ENCODE results near the gene ARHGEF2. TPM values are rescaled to one million over a fixed set of nuclear protein-coding genes. Genes with fewer than 3 reads are reported as not detected.
A peak's percentile ranks its signal among the peaks of the same experiment; 100 is the strongest.

Gene ARHGEF2
- total RNA-seq, 1 experiment from 2014 or later, result 69.5 TPM

- peak; percentile 6 for ATAC-seq
These were observed 654 bp upstream of the ARHGEF2 start for GRCh38 chr1:155978973-155979429.

More at GRCh38 chr1:155978973-155979429, 654 bp upstream of the ARHGEF2 start:
- POLR2A ChIA-PET, result interaction anchor here (0.6 to 4.4 kb wide), 15 partner anchors 10 to 994 kb away, joined by 3 to 40 read pairs (median 4); partner anchors contain the start of genes MEX3A and RAB25
- DNase-seq (ENCODE audit: low spot score), result no peak
- Mint-ChIP-seq H3K27me3 (ENCODE audit: low read depth) (no peaks in the 10 kb centered on the region), H3K36me3 (no peaks in the 10 kb centered on the region), H3K4me1 (peaks cover 83% of the 10 kb centered on the region), H3K4me3 (peak overlapping the region; percentile 95), H3K27ac (peak overlapping the region; percentile 95), H3K9me3 (no peaks in the 10 kb centered on the region)
- no peak for TF ChIP-seq E2F4 (CRISPR knock-in tag; IDR thresholded peaks at IDR 0.05; ENCODE audit: borderline replicate concordance, low read depth)
- TF ChIP-seq ELF4 (CRISPR knock-in tag; IDR thresholded peaks at IDR 0.05; ENCODE audit: low read depth), result no peak
- 0 out of 2 replicates have a peak, but pooled peaks have one; percentile 42 for TF ChIP-seq PRDM15 (CRISPR knock-in tag; IDR thresholded peaks at IDR 0.05)
- no peak for TF ChIP-seq ZBTB21 (CRISPR knock-in tag; IDR thresholded peaks at IDR 0.05; ENCODE audit: borderline replicate concordance)
- no peak for TF ChIP-seq MLX (CRISPR knock-in tag; IDR thresholded peaks at IDR 0.05)
- TF ChIP-seq JUN (CRISPR knock-in tag; IDR thresholded peaks at IDR 0.05), result no peak
- no peak for TF ChIP-seq ZNF219 (CRISPR knock-in tag; IDR thresholded peaks at IDR 0.05; ENCODE audit: borderline replicate concordance)
- TF ChIP-seq CREM (CRISPR knock-in tag; IDR thresholded peaks at IDR 0.05), result no peak
- no peak for TF ChIP-seq SMAD3 (CRISPR knock-in tag; IDR thresholded peaks at IDR 0.05; ENCODE audit: borderline replicate concordance)
- no peak for TF ChIP-seq NFYB (CRISPR knock-in tag; conservative IDR thresholded peaks at IDR 0.05; ENCODE audit: low read depth)
- peak; percentile 93 for TF ChIP-seq ZNF121 (CRISPR knock-in tag; IDR thresholded peaks at IDR 0.05)
- TF ChIP-seq CDX4 (CRISPR knock-in tag; IDR thresholded peaks at IDR 0.05; ENCODE audit: borderline replicate concordance), result no peak
- no peak for TF ChIP-seq JAZF1 (CRISPR knock-in tag; IDR thresholded peaks at IDR 0.05)
- no peak for TF ChIP-seq ZNF425 (CRISPR knock-in tag; conservative IDR thresholded peaks at IDR 0.05)
- no peak for TF ChIP-seq USF2 (CRISPR knock-in tag; IDR thresholded peaks at IDR 0.05)
- CTCF ChIA-PET, result interaction anchor here (0.6 to 7.2 kb wide), 38 partner anchors 8 to 432 kb away, joined by 3 to 122 read pairs (median 6); partner anchors contain the start of genes KHDC4, LAMTOR2, LMNA and MEX3A
